Liver (tissue), 9 donors: Measurements from ENCODE around the gene NEK2. TPM values are rescaled to one million over a fixed set of nuclear protein-coding genes. Genes with fewer than 3 reads are reported as not detected.

ENCODE experiments used
- DNase-seq: peaks from one replicate; pipeline ENCODE4 v3.0.0-alpha.2; 2017; ENCODE audit warnings: low spot score
- H3K27ac ChIP-seq, 2 donors: one replicate each; pipeline ENCODE4 v1.7.0; 2013; ENCODE audit warnings: inconsistent platforms in 2 of 2, low read length in 2 of 2, control low read depth in 1 of 2, low read depth in 1 of 2, mild to moderate bottlenecking in 1 of 2
- H3K27me3 ChIP-seq, 4 donors: one replicate each; pipeline versions ENCODE4 v1.6.1 to v1.7.0; 2013; ENCODE audit warnings: low read length in 3 of 4, inconsistent platforms in 1 of 4, mild to moderate bottlenecking in 1 of 4, moderate library complexity in 1 of 4; ENCODE audit not compliant: control insufficient read depth in 4 of 4, insufficient read depth in 4 of 4
- H3K36me3 ChIP-seq, 4 donors: one replicate each; pipeline versions ENCODE4 v1.6.1 to v1.7.0; 2013; ENCODE audit warnings: low read length in 3 of 4, mild to moderate bottlenecking in 3 of 4, low read depth in 1 of 4, moderate library complexity in 1 of 4; ENCODE audit not compliant: control insufficient read depth in 4 of 4, insufficient read depth in 3 of 4
- H3K4me1 ChIP-seq, 4 donors: one replicate each; pipeline versions ENCODE4 v1.6.1 to v1.7.0; 2013; ENCODE audit warnings: low read length in 3 of 4, mild to moderate bottlenecking in 3 of 4, moderate library complexity in 1 of 4; ENCODE audit not compliant: control insufficient read depth in 4 of 4, insufficient read depth in 4 of 4
- H3K4me3 ChIP-seq, 3 donors: one replicate each; pipeline versions ENCODE4 v1.6.1 to v1.7.0; 2013; ENCODE audit warnings: low read length in 3 of 3, control low read depth in 1 of 3, low read depth in 1 of 3, mild to moderate bottlenecking in 1 of 3
- H3K9ac ChIP-seq, 2 donors: one replicate each; pipeline ENCODE4 v1.7.0; 2013; ENCODE audit warnings: low read length in 2 of 2, mild to moderate bottlenecking in 2 of 2, moderate library complexity in 2 of 2, control low read depth in 1 of 2, low read depth in 1 of 2
- H3K9me3 ChIP-seq, 4 donors: one replicate each; pipeline versions ENCODE4 v1.6.1 to v1.7.0; 2013; ENCODE audit warnings: low read length in 3 of 4; ENCODE audit not compliant: control insufficient read depth in 4 of 4
- EGR1 ChIP-seq, 2 donors: IDR thresholded peaks; 2 replicates each; pipeline ENCODE4 v1.6.1; 2016 to 2018; ENCODE audit warnings: antibody characterized with exemption in 2 of 2, low read depth in 2 of 2
- GABPA ChIP-seq, 2 donors: IDR thresholded peaks in 1 of 2; conservative IDR thresholded peaks in 1 of 2; 2 replicates each; pipeline ENCODE4 v1.6.1; 2016; ENCODE audit warnings: antibody characterized with exemption in 2 of 2, mild to moderate bottlenecking in 1 of 2, moderate library complexity in 1 of 2
- HNF4G ChIP-seq: IDR thresholded peaks from 2 replicates; pipeline ENCODE4 v1.6.1; 2016; ENCODE audit warnings: antibody characterized with exemption
- RAD21 ChIP-seq, 2 donors: IDR thresholded peaks; 2 replicates each; pipeline ENCODE4 v1.6.1; 2016; ENCODE audit warnings: antibody characterized with exemption in 2 of 2, mild to moderate bottlenecking in 2 of 2
- RXRA ChIP-seq, 2 donors: IDR thresholded peaks; 2 replicates each; pipeline ENCODE4 v1.6.1; 2017 to 2018; ENCODE audit warnings: antibody characterized with exemption in 2 of 2, mild to moderate bottlenecking in 1 of 2
- SP1 ChIP-seq: IDR thresholded peaks from 2 replicates; pipeline ENCODE4 v1.6.1; 2018; ENCODE audit warnings: antibody characterized with exemption, mild to moderate bottlenecking
- ZBTB33 ChIP-seq: IDR thresholded peaks from 2 replicates; pipeline ENCODE4 v1.6.1; 2016; ENCODE audit warnings: antibody characterized with exemption
- WGBS: extraction: QIAGEN DNeasy Blood & Tissue Kit; methylation state at CpG from one replicate; pipeline ENCODE4 v1.1.7; 2013; 5-methylcytosine and 5-hydroxymethylcytosine counted together
- polyA plus RNA-seq, 2 donors: library from polyadenylated mRNA; stranded (reverse) in 1 of 2; unstranded in 1 of 2; fragments of 200-250 nt in 1 of 2; fragments of >200 nt in 1 of 2; fragmentation: Nextera tagmentation in 1 of 2; extraction: Ambion mirVana in 1 of 2; gene quantifications; one replicate each; pipeline versions ENCODE4 v1.2.1 to v1.2.3, GENCODE V29; 2013 to 2015
- total RNA-seq, 2 donors: library from RNA; depleted of rRNA; stranded (reverse); fragments of >200 nt; gene quantifications; one replicate each; pipeline ENCODE4 v1.2.3, GENCODE V29; 2014
- TF ChIP-seq, protein P1 (sequence below): IDR thresholded peaks from 2 replicates; pipeline ENCODE4 v1.6.1; 2016; ENCODE audit warnings: antibody characterized with exemption, mild to moderate bottlenecking
- TF ChIP-seq, protein P2 (sequence below): fragments of 150-350 bp; IDR thresholded peaks from 2 replicates; pipeline ENCODE4 v1.5.1; 2017; ENCODE audit warnings: improper control_type of control experiment, low read depth, low read length; ENCODE audit not compliant: missing input control
- donor health status: healthy.
- donor health status: healthy.
- donor health status: healthy.
- donor health status: healthy.
- donor health status: healthy.

Gene NEK2
- total and polyA plus RNA-seq, 4 donors: 0.29 to 25.7 (median 1.3) TPM; not detected in 1

- H3K27me3 ChIP-seq: no peaks in the 10 kb centered on the region
- no peaks in the 10 kb centered on the region for H3K36me3 ChIP-seq
- no peaks in the 10 kb centered on the region for H3K9me3 ChIP-seq
- peaks cover 1 to 9% (median 5%) of the 10 kb centered on the region in 4 donors for H3K4me1 ChIP-seq
- peak overlapping the region; percentile 1 to 56 for H3K9ac ChIP-seq
- H3K27ac ChIP-seq: no peak overlapping the region
- 42% methylated on average over 27 of the region's 27 CpGs for WGBS
- TF ChIP-seq RAD21 (IDR thresholded peaks at IDR 0.05): peak; percentile 99 to 100
- peak; percentile 19 to 32 for TF ChIP-seq RXRA (IDR thresholded peaks at IDR 0.05)
- TF ChIP-seq, protein P1, sequence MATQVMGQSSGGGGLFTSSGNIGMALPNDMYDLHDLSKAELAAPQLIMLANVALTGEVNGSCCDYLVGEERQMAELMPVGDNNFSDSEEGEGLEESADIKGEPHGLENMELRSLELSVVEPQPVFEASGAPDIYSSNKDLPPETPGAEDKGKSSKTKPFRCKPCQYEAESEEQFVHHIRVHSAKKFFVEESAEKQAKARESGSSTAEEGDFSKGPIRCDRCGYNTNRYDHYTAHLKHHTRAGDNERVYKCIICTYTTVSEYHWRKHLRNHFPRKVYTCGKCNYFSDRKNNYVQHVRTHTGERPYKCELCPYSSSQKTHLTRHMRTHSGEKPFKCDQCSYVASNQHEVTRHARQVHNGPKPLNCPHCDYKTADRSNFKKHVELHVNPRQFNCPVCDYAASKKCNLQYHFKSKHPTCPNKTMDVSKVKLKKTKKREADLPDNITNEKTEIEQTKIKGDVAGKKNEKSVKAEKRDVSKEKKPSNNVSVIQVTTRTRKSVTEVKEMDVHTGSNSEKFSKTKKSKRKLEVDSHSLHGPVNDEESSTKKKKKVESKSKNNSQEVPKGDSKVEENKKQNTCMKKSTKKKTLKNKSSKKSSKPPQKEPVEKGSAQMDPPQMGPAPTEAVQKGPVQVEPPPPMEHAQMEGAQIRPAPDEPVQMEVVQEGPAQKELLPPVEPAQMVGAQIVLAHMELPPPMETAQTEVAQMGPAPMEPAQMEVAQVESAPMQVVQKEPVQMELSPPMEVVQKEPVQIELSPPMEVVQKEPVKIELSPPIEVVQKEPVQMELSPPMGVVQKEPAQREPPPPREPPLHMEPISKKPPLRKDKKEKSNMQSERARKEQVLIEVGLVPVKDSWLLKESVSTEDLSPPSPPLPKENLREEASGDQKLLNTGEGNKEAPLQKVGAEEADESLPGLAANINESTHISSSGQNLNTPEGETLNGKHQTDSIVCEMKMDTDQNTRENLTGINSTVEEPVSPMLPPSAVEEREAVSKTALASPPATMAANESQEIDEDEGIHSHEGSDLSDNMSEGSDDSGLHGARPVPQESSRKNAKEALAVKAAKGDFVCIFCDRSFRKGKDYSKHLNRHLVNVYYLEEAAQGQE: no peak
- no peak for TF ChIP-seq EGR1 (IDR thresholded peaks at IDR 0.05; ENCODE audit: low read depth in 2 of 2)
- TF ChIP-seq, protein P2, sequence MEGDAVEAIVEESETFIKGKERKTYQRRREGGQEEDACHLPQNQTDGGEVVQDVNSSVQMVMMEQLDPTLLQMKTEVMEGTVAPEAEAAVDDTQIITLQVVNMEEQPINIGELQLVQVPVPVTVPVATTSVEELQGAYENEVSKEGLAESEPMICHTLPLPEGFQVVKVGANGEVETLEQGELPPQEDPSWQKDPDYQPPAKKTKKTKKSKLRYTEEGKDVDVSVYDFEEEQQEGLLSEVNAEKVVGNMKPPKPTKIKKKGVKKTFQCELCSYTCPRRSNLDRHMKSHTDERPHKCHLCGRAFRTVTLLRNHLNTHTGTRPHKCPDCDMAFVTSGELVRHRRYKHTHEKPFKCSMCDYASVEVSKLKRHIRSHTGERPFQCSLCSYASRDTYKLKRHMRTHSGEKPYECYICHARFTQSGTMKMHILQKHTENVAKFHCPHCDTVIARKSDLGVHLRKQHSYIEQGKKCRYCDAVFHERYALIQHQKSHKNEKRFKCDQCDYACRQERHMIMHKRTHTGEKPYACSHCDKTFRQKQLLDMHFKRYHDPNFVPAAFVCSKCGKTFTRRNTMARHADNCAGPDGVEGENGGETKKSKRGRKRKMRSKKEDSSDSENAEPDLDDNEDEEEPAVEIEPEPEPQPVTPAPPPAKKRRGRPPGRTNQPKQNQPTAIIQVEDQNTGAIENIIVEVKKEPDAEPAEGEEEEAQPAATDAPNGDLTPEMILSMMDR: peak; percentile 92
- TF ChIP-seq ZBTB33: no peak
- peak; percentile 92 for DNase-seq
- no peak overlapping the region for H3K4me3 ChIP-seq
Measured at GRCh38 chr1:211654838-211655787, 20.3 kb downstream of the NEK2 start.

DNA sequence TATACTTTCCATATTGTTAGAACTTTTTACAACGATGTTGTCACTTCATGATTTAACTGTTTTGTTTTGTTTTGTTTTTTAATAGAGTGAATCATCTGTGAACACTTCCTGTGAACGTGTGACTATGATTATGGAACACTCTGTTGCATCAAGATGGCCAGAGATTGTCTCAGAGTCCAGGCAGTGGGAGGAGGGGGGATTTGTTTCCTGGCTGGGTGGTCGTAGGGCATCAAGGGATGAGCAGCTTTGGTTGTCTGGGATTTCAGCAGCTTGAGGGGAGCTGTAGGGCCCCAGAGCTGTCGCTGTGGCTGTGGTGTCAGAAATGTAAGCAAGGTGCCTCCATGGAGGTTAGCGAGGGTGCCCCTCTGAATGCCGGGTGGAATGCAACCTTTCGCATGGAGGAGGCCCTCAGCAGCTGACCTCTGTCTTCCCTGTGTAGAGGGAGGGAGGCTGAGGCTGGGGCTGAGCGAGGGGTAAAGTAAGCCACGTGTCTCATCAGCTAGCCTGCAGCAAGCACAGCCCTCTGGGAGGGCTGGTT is 21.4 kb downstream of the NEK2 start:
- no peaks in the 10 kb centered on the region for H3K27me3 ChIP-seq
- no peak overlapping the region for H3K4me3 ChIP-seq
- H3K27ac ChIP-seq: no peak overlapping the region
- 76% methylated on average over 9 of the region's 9 CpGs for WGBS
- peaks cover 1 to 9% (median 5%) of the 10 kb centered on the region in 4 donors for H3K4me1 ChIP-seq
- H3K9ac ChIP-seq: no peak overlapping the region
- H3K9me3 ChIP-seq: no peaks in the 10 kb centered on the region
- no peaks in the 10 kb centered on the region for H3K36me3 ChIP-seq
- TF ChIP-seq GABPA (IDR thresholded peaks at IDR 0.05 in 1 of 2, conservative IDR thresholded peaks at IDR 0.05 in 1 of 2) (no peak), SP1 (no peak), HNF4G (no peak)
- no peak for DNase-seq
